Activated naive CD4-positive, alpha-beta T cell treated with anti-CD3 and anti-CD28 coated beads for 36 hours (primary cell): ENCODE measurements around the gene IGFN1. TPM values are rescaled to one million over a fixed set of nuclear protein-coding genes. Genes with fewer than 3 reads are reported as not detected.
A peak's percentile ranks its signal among the peaks of the same experiment; 100 is the strongest.
"Not testable (repeated sequence)": the region's sequence is repeated elsewhere in the genome, so short reads cannot be mapped to it uniquely, and the experiment has no call there.

Source experiments
- CTCF ChIA-PET: fragments of 350-600 bp; sonication (Branson Sonifier 250); formaldehyde crosslinking; loops from one replicate; lab custom pipeline; 2021; ENCODE audit warnings: antibody characterized with exemption; lab: Charles Lee
- DNase-seq: peaks from one replicate; pipeline ENCODE4 v3.0.0-alpha.2; 2020
- H3K27ac Mint-ChIP-seq: one replicate; pipeline ENCODE4 v1.8.0; 2021; ENCODE audit warnings: mild to moderate bottlenecking, mixed read lengths
- H3K27me3 Mint-ChIP-seq: one replicate; pipeline ENCODE4 v1.8.0; 2021; ENCODE audit warnings: low read depth, mixed read lengths
- H3K36me3 Mint-ChIP-seq: one replicate; pipeline ENCODE4 v1.8.0; 2021; ENCODE audit warnings: low read depth, mixed read lengths
- H3K4me1 Mint-ChIP-seq: one replicate; pipeline ENCODE4 v1.8.0; 2021; ENCODE audit warnings: low read depth, mixed read lengths
- H3K4me3 Mint-ChIP-seq: one replicate; pipeline ENCODE4 v1.8.0; 2021; ENCODE audit warnings: mild to moderate bottlenecking, moderate library complexity, mixed read lengths
- H3K9me3 Mint-ChIP-seq: one replicate; pipeline ENCODE4 v1.8.0; 2021; ENCODE audit warnings: mixed read lengths
- intact Hi-C: fragments of 100-400 bp; cut with micrococcal nuclease; formaldehyde crosslinking; loops from one replicate; pipeline ENCODE4 v1.15.1; 2023
- total RNA-seq, 2 experiments: library from RNA; stranded (reverse); gene quantifications; one replicate each; pipeline ENCODE4 v1.2.3, GENCODE V29; 2021

IGFN1 gene
- total RNA-seq, 2 experiments from 2014 or later, result not detected

- Mint-ChIP-seq H3K27ac (no peak overlapping the region), H3K36me3 (no peaks in the 10 kb centered on the region), H3K4me3 (no peak overlapping the region), H3K9me3 (no peaks in the 10 kb centered on the region), H3K27me3 (no peaks in the 10 kb centered on the region), H3K4me1 (no peaks in the 10 kb centered on the region)
- intact Hi-C loops, result loop anchor here (1.0 to 5.0 kb wide), 3 partner anchors 92 to 153 kb away; no protein-coding TSS in a partner anchor
- DNase-seq, result peak; percentile 75
- CTCF ChIA-PET, result interaction anchor here (0.7 to 3.4 kb wide), 19 partner anchors 8 to 261 kb away, joined by 3 to 34 read pairs (median 4); no protein-coding TSS in a partner anchor
Measured at GRCh38 chr1:201254625-201255478, 64.2 kb downstream of the IGFN1 start.

GRCh38 chr1:201255479-201256362 is 65.1 kb downstream of the IGFN1 start:
- Mint-ChIP-seq H3K4me1 (peaks cover 3% of the 10 kb centered on the region), H3K36me3 (no peaks in the 10 kb centered on the region), H3K27me3 (peaks cover 4% of the 10 kb centered on the region), H3K4me3 (no peak overlapping the region), H3K27ac (no peak overlapping the region), H3K9me3 (no peaks in the 10 kb centered on the region)
- no peak for DNase-seq
- intact Hi-C loops, result no loop called here
- CTCF ChIA-PET, result interaction anchor here (1.1 to 3.4 kb wide), 5 partner anchors 9 to 150 kb away, joined by 3 to 34 read pairs (median 3); no protein-coding TSS in a partner anchor

DNA sequence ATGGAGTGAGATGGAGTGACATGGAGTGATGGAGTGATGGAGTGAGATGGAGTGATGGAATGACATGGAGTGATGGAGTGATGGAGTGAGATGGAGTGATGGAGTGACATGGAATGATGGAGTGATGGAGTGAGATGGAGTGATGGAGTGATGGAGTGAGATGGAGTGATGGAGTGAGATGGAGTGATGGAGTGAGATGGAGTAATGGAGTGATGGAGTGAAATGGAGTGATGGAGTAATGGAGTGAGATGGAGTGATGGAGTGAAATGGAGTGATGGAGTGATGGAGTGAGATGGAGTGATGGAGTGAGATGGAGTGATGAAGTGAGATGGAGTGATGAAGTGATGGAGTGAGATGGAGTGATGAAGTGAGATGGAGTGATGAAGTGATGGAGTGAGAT is 67.5 kb downstream of the IGFN1 start:
- intact Hi-C loops, DNase-seq, H3K9me3 Mint-ChIP-seq, H3K36me3 Mint-ChIP-seq, H3K27ac Mint-ChIP-seq, H3K4me1 Mint-ChIP-seq, H3K4me3 Mint-ChIP-seq, CTCF ChIA-PET: not testable (repeated sequence)
- peaks cover 17% of the 10 kb centered on the region for H3K27me3 Mint-ChIP-seq

DNA sequence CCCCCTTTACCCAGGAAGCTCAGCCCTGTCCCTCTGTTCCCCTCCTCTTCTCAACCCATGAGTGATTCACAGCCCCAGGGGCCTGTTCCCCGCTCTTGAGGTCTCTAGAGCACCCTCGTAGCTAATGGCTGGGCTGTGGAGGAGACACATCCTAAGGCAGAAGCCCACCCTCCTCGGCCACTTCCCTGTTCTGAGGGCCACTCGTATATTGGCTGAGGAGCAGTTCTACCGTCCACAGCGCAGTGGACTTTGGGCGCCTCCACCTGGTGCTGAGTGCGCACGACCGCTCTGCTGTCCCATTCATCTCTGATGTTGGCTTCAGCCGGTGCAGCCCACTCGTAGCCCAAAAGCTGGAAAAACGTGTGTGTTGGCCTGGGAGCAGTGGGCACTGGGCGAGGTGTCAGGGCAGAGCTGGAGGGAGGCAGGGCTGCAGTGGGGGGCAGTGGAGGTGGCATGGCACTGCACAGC is 68.2 kb downstream of the IGFN1 start:
- peaks cover 3% of the 10 kb centered on the region for H3K4me1 Mint-ChIP-seq
- H3K9me3 Mint-ChIP-seq, result no peaks in the 10 kb centered on the region
- no peak overlapping the region for H3K27ac Mint-ChIP-seq
- CTCF ChIA-PET, result interaction anchor here (1.0 kb wide), 1 partner anchor 255 kb away, joined by 4 read pairs; no protein-coding TSS in a partner anchor
- intact Hi-C loops, result no loop called here
- no peak overlapping the region for H3K4me3 Mint-ChIP-seq
- no peaks in the 10 kb centered on the region for H3K36me3 Mint-ChIP-seq
- DNase-seq, result no peak
- H3K27me3 Mint-ChIP-seq, result peaks cover 17% of the 10 kb centered on the region

DNA sequence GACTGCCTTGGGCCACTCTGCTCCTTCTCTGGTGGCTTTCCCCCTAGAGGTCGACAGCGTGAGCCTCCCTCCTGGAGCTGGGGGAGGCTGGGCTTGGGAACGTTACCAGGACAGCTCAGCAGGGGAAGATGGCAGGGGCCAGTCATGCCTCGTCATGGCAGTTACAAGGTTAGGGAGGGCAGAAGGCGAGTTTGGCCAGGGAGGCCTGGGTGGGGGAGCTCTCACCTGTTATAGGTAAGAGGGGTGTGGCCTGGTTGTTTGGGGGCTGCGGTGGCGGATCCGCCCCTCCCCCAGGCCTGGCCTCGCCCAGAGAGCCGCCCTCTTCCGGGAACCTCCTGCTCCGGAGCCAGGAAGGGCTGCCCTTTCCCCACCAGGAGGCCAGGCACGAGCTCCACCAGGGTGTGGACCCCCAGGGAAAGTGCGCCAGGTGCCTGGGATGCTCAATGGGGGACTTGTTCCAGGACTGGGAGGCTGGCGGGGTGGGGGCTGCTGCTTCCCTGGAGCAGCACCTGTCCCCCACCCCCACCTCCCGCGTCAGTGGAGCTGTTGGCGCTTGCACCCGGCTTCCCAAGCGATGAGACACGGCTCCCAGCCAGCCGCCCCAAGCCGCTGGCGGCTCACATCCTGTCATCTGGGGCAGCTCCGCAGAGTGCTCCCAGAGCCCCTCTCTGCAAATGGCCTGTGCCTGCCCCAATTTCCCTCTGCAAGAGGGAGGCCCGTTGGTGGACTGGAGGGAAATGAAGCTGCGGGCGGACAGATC is 69.0 kb downstream of the IGFN1 start:
- intact Hi-C loops, result no loop called here
- DNase-seq, result no peak
- Mint-ChIP-seq H3K27me3 (peaks cover 21% of the 10 kb centered on the region), H3K4me3 (no peak overlapping the region), H3K36me3 (no peaks in the 10 kb centered on the region), H3K27ac (no peak overlapping the region), H3K9me3 (no peaks in the 10 kb centered on the region), H3K4me1 (peaks cover 3% of the 10 kb centered on the region)
- CTCF ChIA-PET, result interaction anchor here (0.7 to 1.0 kb wide), 2 partner anchors 121 to 254 kb away, joined by 3 to 4 read pairs; no protein-coding TSS in a partner anchor

GRCh38 chr1:201260236-201260590 is 69.6 kb downstream of the IGFN1 start:
- no peak for DNase-seq

DNA sequence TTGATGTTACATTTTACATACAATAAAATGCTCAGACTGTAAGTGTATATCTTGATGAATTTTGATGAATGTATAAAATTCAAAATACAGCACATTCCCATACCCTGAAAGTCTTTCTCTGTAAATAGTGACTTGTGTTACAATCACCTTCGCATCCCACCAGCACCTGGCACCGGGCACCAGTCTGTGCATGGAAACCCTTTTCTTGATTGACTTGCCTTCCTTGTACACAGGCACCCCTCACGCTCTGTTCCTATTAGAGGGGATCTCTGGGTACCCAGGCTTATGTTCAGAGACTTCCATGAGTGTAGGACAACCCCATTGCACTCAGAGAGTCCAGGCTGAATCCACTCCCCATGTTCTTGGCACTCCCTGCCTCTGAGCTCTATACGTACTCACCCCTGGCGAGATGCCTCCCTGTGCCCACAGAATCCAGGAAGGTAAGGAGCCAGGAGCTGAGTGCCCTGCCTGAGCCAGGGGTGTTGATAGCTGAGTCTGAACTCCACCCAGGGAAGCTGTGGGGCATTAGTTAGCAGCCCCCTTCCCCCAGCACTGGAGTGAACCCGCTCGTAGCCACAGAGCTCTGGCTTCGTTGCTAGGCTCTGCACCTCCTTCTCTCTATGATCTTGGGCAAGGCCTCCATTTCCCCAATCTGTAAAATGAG is 70.2 kb downstream of the IGFN1 start:
- Mint-ChIP-seq H3K27ac (no peak overlapping the region), H3K36me3 (no peaks in the 10 kb centered on the region), H3K9me3 (no peaks in the 10 kb centered on the region), H3K4me3 (no peak overlapping the region), H3K4me1 (peaks cover 3% of the 10 kb centered on the region), H3K27me3 (peaks cover 22% of the 10 kb centered on the region)
- CTCF ChIA-PET, result interaction anchor here (0.6 kb wide), 1 partner anchor 144 kb away, joined by 3 read pairs; no protein-coding TSS in a partner anchor
- intact Hi-C loops, result no loop called here
- no peak for DNase-seq

More at GRCh38 chr1:201260236-201260590, 69.6 kb downstream of the IGFN1 start:
- intact Hi-C loops, result no loop called here
- H3K4me1 Mint-ChIP-seq, result peaks cover 3% of the 10 kb centered on the region
- H3K9me3 Mint-ChIP-seq, result no peaks in the 10 kb centered on the region
- CTCF ChIA-PET, result interaction anchor here (0.7 kb wide), 1 partner anchor 120 kb away, joined by 3 read pairs; no protein-coding TSS in a partner anchor
- no peak overlapping the region for H3K4me3 Mint-ChIP-seq
- H3K36me3 Mint-ChIP-seq, result no peaks in the 10 kb centered on the region
- H3K27ac Mint-ChIP-seq, result no peak overlapping the region
- peaks cover 21% of the 10 kb centered on the region for H3K27me3 Mint-ChIP-seq

DNA sequence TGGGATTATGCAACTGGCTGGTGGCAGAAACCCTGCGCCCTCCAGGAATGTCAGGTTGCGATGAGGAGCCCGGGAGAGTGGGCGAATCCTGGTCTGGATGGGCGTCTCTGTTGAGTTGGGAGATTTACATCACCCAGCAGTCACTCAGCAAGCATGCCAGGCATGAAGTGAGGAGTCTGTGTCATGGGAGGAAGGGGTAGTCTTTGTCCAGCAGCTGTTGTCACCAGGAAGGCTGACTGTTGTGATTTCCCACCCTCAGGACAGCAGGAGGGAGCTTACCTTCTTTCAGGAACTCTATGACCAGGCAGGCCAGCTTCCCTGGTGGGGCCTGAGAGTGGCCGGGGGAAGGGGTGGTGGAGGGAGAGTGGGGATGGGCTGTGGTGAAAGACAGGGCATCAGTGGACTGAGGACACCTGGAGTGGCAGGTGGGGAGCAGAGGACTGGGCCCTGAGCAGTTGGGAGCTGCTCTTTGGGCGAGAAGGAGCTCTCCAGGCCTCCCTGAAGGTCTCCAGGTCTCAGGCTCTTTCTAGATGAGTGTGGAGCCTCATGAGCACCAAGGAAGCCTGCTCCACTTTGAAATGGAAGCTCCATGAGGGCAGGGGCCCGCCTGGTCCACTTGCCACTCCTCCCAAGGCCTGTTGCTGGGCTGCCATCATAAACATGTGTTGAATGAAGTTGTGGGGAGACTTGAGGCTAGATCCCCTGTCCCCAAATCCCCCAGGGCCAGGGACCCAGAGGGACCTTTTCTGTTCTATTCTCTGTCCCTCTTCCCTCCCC is 71.3 kb downstream of the IGFN1 start:
- CTCF ChIA-PET, result interaction anchor here (1.0 kb wide), 1 partner anchor 143 kb away, joined by 3 read pairs; no protein-coding TSS in a partner anchor
- H3K9me3 Mint-ChIP-seq, result no peaks in the 10 kb centered on the region
- no peak overlapping the region for H3K4me3 Mint-ChIP-seq
- H3K27ac Mint-ChIP-seq, result no peak overlapping the region
- H3K4me1 Mint-ChIP-seq, result peaks cover 3% of the 10 kb centered on the region
- DNase-seq, result no peak
- no peaks in the 10 kb centered on the region for H3K36me3 Mint-ChIP-seq
- H3K27me3 Mint-ChIP-seq, result peaks cover 30% of the 10 kb centered on the region
- intact Hi-C loops, result no loop called here

DNA sequence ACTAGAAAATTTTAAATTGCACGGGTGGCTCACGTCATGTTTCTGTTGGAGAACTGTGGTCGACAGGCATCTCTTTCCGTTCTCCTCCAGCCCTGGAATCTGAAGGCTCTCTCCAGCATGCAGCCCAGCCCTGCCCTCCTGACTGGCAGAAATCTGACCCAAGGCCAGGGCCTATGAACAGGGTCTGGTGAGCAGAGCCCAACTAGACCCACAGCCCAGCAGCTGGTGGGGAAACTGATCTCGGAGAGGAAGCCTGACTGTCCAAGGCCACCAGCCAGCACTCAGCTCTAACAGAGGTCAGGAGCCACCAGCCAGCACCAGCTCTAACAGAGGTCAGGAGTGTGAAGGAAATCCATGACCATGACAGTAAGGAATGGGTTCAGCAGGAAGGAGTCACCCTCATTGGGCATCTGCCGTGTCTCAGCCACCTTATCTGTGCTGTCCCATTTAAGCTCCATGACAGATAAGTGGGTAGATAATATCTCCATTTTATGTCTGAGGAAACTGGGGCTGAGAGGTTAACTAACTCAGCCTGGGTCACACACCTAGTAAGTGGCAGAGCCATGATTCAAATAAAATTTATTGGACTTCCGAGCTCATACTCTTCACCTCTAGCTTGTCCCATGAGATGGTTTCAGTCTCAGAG is 72.5 kb downstream of the IGFN1 start:
- Mint-ChIP-seq H3K4me1 (peaks cover 3% of the 10 kb centered on the region), H3K36me3 (no peaks in the 10 kb centered on the region), H3K9me3 (no peaks in the 10 kb centered on the region), H3K27me3 (peaks cover 32% of the 10 kb centered on the region), H3K4me3 (no peak overlapping the region), H3K27ac (no peak overlapping the region)
- intact Hi-C loops, result no loop called here
- no peak for DNase-seq
- CTCF ChIA-PET, result interaction anchor here (0.6 to 1.1 kb wide), 4 partner anchors 9 to 447 kb away, joined by 3 to 7 read pairs (median 3); no protein-coding TSS in a partner anchor

DNA sequence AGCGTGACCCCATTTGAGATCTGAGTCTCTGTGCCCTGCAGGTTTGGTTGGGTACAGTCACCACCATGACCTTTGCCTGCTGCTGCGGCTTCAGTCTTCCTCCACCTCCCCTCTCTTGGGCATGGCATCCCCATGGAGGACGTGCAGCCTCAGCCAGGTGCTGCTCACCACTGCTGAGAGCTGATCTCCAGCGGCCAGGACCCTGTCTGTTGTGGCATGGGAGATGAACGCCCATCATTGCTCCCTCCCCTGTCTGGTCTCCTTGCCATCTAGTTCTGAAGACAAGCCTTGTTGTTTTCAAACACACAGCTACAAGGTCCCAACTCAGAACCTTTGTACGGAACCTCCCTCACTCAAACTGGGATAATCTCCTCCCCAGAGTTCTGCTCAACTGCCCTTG is 73.4 kb downstream of the IGFN1 start:
- Mint-ChIP-seq H3K4me1 (peaks cover 3% of the 10 kb centered on the region), H3K9me3 (no peaks in the 10 kb centered on the region), H3K4me3 (no peak overlapping the region), H3K27ac (no peak overlapping the region), H3K27me3 (peaks cover 32% of the 10 kb centered on the region), H3K36me3 (no peaks in the 10 kb centered on the region)
- CTCF ChIA-PET, result interaction anchor here (1.6 kb wide), 1 partner anchor 9 kb away, joined by 3 read pairs; no protein-coding TSS in a partner anchor
- intact Hi-C loops, result no loop called here
- no peak for DNase-seq
